Measurements from ENCODE around the gene PANX2.

PANX2 gene

DNA sequence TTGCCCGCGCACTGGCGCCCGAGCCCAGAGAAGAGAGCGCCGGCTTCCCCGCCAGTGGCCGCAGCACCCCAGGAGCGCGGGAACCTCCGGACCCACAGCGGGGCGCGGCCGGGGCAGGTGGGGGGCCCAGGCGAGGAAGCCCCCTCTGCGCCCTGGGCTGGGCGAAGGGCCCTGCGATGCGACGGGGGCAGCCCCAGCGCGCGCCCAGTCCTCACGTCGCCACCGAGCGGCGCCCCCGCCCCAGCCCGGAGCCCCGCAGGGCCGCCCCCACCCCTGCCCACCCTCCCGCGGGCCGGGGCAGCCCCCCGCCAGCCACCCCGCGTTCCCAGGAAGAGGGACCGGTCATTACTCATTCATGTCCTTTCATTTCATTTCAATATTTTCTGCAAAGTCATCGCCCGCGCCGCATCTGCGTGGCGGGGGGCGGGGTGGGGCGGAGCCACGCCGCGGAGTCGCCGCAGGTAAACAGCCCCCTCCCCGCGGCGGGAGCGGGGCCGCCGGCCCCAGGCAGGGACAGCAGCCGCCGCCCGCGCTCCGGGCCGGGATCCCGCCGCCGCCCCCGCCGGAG lies 673 bp upstream of the PANX2 start:
- peak; percentile 29 to 47 for DNase-seq (ENCODE audit: low read depth in 2 of 2)

DNA sequence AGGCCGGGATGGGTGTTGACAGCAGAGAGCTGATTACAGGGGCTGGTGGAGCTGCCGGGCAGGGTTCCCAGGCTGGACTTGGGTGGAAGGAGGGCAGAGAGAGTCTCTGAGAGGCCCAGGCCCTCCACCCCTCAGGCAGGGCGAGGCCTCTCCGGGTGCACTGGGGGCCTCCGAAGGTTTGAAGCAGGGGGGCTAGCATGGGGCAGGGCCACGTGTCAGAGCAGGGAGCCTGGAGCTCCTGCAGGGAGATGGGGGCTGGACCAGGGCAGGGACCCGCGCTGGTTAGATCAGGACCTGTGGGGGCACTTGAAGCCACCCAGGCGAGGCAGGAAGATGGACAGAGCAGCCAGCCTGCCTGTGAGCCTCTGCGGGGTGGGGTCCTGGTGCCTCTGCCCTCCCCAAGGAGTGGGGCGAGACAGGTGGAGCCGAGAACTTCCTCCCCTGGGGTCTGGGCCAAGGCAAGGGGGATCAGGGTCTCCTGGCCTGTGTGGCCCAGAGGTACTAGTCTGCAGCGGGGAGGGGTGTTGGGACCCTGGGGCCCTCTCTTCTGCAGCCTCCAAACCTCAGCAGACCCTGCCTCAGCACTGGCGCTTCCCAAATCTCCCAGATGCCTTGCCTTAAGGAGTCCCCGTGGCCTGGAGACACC lies 911 bp downstream of the PANX2 start:
- no peak for DNase-seq (ENCODE audit: low read depth in 2 of 2)

DNA sequence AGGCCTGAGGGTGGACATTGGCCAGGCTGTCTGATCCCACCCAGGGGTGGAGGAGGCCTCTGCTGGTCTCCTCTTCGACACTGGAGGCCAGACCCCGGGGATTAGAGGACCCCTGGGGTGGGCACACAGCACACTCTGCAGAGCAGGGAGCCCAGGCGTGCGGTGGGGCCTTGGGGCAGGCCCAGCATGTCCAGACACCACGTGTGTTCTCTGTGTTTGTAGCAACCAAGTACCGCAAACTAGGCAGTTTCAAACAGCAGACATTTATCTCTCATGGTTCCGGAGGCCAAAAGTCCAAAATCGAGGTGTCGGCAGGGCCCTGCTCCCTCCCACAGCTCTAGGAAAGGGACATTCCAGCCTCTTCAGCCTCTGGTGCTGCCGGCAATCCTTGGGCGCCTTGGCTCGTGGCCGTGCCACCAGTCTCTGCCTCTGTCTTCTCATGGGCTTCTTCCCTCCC lies 1.5 kb downstream of the PANX2 start:
- no peak for DNase-seq (ENCODE audit: low read depth in 2 of 2)

DNA sequence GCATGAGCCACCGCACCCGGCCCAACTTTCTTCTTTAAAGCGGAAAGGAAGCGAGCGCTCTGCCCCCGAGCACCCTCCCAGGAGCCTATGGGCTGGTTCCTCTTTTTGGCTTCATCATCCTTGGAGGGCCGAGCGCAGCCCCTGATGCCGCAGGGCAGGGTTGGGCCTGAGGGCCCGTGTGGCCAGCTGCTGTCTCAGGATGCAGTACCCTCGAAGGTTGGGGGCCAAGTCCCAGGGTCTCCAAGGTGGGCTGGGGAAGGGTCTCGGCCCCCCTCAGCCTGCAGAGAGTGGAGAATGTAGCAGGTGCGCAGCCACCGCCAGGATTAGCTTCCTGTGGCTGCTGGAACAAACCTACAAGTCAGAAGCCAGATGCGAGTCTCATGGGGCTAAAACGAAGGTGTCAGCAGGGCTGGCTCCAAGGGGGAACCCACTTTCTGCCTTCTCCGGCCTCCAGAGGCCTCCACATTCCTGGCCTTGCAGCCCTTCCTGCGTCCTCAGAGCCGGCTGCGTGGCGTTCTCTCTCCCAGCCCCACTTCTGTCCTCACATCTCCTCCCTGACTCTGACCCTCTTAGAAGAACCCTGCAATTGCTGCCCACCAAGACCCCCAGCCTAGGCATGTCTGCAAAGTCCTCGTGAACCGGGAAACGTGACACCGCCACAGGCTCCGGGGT lies 2.9 kb downstream of the PANX2 start:
- no peak for DNase-seq (ENCODE audit: low read depth in 2 of 2)

DNA sequence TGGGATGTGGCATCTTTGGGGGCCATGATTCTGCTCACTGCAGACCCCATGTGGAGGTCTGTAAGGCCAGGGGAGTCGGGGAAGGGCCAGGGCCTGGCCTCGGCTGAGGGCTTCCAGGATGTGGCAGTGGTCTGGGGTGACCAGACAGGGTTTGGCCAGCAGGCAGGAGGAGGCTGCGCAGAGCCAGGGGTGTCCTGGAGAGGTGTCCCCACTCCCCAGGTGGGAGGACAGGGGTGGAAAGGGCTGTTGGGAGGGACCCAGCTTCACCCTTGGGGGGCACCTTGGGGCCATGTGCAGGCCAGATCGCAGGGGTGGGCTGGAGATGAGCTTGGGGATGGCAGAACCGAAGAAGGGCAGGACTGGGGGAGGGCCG lies 3.4 kb downstream of the PANX2 start:
- DNase-seq (ENCODE audit: low read depth in 2 of 2), result no peak

DNA sequence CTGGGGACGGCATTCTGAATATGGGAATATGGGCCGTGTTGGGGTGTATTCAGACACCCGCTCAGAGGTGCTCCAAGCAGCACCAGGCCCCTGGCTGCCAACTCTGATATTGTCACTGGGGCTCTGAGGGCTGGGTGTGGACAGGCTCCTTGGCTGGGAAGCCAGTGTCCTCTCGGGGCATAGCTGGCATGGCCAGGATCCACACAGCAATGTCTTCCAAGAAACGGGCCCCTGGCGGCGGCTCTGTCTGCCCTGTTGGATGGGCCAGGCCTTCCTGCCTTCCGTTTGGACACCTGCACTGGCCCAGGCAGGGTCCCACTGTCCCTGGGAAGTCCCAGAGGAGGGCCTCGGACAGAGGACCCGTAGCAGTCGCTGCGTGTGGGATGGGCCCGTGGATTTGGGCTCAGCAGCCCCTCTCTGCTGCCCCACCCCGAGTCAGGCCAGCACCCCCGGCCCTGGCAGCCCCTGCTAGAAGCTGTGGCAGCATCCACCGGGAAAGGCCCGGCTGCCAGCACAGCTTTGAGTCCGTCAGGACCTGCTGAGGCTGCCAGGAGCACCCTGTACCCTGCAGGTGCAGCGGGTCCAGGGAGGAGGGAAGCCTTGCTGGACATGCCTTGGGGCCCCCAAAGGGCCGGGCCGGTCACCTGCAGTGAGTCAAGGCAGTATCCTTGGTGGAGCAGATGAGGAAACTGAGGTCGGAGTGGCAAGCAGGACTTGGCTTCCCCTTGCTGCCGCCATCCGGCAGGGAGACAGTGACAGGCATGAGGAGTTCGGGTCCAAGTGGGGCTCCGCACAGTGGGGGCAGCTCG lies 4.1 kb downstream of the PANX2 start:
- DNase-seq (ENCODE audit: low read depth in 2 of 2), result no peak

DNA sequence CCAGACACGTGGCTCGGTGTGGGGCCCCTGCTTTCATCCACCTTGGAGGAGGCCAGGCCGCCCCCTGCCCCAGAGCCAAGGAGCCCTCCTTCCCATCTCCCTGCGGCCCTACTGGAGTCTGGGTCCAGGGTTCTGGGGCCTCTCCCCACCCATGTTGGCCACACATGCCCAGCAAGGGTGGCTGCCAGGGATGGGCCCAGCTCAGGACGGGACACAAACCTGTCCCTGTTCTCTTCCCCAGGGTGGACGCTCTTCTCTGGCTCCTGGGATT lies 4.6 kb downstream of the PANX2 start:
- no peak for DNase-seq (ENCODE audit: low read depth in 2 of 2)

DNA sequence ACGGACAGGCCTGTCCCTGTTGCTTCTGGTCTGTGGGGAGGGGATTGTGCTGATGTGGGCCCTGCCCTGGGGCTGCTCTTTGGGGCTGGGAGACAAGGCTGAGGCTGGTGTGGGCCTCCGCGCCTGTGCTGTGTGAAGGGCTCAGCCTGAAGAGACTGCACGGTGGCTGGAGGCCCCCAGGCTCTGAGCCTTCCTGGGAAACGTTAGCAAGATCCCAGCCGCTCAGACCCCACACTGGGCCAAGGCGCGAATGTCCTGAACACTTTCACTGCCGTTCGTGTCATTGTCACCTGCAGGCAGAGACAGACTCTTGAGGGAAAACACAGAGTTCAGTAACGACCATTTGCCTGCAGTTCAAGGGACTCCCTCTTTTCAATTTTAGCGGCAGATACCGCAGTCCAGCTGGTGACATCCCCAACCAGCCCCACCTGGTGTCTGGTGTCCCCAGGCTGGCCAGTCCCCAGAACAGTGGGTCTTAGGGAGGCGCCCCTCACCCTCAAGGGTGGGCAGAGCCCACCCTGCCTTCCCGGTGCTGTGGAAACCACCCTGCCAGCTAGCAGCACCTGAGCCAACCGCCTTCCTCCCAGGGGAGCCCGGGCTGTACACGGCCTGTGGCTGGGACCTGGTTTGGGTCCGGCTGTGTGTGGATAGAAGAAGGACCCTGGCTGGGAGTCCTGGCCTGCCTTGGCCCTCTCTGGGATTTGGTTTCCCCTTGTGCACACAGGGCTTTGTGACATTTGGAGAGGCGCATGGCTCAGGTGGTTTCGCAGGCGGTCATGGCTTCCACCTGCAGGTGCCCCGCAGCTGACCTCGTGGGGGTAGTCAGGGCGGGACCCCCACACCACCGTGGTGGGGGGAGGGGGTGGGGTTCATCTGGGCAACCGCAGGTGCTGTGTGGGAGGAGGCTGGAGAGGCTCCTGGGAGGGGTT lies 5.7 kb downstream of the PANX2 start:
- no peak for DNase-seq (ENCODE audit: low read depth in 2 of 2)

DNA sequence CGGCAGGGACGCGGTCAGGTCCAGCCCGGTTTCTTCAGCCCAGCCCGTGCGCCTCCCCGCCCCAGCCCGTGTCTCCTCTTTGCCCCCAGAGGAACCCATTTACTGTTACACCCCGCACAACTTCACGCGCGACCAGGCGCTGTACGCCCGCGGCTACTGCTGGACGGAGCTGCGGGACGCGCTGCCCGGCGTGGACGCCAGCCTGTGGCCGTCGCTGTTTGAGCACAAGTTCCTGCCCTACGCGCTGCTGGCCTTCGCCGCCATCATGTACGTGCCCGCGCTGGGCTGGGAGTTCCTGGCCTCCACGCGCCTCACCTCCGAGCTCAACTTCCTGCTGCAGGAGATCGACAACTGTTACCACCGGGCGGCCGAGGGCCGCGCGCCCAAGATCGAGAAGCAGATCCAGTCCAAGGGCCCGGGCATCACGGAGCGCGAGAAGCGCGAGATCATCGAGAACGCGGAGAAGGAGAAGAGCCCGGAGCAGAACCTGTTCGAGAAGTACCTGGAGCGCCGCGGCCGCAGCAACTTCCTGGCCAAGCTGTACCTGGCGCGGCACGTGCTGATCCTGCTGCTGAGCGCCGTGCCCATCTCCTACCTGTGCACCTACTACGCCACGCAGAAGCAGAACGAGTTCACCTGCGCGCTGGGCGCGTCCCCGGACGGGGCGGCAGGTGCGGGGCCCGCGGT lies 6.5 kb downstream of the PANX2 start:
- no peak for DNase-seq (ENCODE audit: low read depth in 2 of 2)

DNA sequence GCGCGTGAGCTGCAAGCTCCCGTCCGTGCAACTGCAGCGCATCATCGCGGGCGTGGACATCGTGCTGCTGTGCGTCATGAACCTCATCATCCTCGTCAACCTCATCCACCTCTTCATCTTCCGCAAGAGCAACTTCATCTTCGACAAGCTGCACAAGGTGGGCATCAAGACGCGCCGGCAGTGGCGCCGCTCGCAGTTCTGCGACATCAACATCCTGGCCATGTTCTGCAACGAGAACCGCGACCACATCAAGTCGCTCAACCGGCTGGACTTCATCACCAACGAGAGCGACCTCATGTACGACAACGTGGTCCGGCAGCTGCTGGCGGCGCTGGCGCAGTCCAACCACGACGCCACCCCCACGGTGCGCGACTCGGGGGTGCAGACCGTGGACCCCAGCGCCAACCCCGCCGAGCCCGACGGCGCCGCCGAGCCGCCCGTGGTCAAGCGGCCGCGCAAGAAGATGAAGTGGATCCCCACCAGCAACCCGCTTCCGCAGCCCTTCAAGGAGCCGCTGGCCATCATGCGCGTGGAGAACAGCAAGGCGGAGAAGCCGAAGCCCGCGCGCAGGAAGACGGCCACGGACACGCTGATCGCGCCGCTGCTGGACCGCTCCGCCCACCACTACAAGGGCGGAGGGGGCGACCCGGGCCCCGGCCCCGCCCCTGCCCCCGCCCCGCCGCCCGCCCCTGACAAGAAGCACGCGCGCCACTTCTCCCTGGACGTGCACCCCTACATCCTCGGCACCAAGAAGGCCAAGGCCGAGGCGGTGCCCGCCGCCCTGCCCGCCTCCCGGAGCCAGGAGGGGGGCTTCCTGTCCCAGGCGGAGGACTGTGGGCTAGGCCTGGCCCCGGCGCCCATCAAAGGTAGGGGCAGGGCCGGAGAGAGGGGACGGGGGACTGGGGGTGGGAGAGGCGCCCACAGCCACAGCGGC lies 7.3 kb downstream of the PANX2 start:
- DNase-seq (ENCODE audit: low read depth in 2 of 2), result no peak

DNA sequence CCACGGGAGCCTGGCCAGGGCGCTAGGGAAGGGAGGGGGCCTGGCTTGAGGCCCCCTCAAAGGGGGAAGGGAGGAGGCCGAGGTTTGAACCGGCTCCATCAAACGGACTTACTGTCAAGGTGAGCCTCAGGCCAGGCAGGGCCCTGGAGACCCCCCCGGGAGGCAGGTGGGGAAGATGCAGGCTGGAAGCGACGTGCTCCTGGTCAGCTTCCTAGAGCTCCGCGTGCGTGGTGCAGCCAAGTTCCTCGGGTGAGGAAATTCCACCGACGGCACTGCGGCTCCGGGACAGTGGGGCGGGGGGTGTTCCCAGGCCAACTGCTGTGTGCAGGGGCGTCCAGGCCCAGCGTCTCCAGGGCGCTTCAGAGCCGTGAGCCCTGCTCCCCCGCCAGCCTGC lies 7.9 kb downstream of the PANX2 start:
- no peak for DNase-seq (ENCODE audit: low read depth in 2 of 2)

DNA sequence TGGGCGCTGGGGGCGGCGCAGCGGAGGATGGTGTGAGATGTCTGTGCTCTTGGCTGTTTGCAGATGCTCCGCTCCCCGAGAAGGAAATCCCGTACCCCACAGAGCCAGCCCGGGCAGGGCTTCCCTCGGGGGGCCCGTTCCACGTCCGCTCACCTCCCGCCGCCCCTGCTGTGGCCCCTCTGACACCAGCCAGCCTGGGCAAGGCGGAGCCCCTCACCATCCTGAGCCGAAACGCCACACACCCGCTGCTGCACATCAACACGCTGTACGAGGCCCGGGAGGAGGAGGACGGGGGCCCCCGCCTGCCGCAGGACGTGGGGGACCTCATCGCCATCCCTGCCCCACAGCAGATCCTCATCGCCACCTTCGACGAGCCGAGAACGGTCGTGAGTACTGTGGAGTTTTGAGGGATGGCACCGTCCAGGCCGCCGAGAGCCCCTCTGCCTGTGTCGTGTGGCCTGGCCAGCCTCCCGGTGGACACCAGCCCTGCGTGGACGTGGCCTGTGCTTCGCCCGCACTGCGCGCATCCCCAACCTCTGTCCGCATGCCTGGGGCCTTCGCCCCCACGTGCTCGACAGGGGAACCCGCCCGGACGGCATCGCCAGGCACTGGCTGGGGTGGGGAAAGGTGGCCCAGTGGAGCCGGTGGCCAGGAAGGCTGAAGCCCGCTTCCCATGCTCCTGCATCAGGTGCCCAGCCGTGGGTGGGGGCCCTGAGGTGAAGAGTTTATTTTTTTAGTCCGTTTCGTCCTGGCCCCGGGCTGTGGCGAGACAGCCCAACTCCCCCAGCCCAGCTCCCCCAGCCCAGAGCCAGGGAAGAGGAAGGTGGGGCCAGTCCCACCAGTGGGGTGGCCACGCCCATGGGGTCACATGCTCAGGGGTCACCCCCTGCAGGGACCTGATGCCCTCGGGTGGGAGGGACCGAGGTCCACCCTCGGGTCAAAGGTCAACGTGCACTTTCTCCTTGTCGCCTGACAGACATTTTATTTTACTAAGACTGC lies 8.6 kb downstream of the PANX2 start:
- DNase-seq (ENCODE audit: low read depth in 2 of 2), result no peak

DNA sequence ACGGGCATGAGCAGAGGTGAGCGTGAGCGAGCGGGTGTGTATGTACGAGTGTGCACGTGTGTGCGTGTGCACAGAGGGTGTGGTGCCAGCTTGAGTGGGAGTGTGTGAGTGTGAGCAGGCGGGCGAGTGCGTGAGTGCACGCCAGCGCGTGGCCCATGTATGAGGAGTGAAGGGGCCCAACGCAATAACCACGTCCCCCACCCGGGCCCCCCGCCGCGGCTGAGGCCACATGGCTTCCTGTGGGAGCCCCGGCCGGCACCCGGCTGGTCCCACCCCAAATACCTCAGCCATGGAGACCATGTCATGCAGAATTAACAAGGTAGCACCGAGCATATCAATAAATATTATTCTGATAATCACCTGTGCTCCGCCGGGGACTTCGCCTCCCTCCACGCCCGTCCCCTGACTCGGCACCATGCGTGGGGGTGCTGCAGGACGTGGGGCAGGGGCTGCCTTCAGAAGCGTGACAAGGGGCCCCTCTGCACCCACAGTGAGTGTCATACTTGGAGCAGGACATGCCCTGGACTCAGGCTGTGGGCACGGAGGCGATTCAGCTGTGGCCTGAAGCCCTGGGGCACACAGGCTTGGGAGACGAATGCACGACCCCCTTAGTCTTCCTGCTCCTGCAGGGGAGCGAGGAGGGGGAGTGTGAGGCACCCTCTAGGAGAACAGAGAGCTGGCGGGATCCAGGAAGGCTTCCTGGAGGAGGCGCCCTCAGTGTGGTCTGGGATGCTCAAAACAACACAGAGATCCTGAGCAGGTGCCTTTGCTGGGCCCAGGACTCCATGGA lies 9.6 kb downstream of the PANX2 start:
- DNase-seq (ENCODE audit: low read depth in 2 of 2), result no peak

DNA sequence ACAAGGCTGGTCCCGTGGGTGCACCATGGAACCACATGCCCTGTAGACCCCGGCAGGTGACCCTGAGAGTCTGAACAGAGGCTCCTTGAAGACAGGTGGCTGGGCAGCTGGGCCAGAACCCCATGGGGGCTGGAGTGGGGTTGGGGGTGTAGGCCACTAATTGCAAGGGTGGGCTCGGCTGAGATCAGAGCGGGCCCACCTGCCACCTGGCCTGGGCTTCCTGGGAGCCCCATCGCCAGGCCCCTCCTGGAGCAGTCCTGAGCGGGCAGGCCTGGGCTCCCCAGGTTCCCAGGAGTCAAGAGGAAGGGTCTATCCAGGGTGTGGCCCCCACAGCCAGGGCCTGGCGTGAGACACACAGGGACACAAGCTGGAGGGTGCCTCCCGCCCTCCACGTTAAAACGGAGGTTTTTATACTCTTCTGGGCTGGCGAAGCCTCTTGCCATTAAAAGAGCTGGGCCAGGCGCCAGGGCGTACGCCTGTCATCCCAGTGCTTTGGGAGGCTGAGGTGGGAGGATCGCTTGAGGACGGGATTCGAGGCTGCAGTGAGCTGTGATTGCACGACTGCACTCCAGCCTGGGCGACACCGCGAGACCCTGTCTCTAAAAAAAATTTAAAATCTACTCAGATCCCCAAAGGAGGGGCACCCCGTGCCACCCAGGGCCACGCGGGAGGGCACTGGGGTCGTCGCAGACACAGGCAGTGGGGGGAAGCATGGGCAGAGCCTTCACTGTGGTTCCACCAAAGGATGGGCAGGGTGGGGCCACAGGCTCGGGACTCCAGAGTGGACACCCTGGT lies 10.4 kb downstream of the PANX2 start:
- no peak for DNase-seq (ENCODE audit: low read depth in 2 of 2)

DNA sequence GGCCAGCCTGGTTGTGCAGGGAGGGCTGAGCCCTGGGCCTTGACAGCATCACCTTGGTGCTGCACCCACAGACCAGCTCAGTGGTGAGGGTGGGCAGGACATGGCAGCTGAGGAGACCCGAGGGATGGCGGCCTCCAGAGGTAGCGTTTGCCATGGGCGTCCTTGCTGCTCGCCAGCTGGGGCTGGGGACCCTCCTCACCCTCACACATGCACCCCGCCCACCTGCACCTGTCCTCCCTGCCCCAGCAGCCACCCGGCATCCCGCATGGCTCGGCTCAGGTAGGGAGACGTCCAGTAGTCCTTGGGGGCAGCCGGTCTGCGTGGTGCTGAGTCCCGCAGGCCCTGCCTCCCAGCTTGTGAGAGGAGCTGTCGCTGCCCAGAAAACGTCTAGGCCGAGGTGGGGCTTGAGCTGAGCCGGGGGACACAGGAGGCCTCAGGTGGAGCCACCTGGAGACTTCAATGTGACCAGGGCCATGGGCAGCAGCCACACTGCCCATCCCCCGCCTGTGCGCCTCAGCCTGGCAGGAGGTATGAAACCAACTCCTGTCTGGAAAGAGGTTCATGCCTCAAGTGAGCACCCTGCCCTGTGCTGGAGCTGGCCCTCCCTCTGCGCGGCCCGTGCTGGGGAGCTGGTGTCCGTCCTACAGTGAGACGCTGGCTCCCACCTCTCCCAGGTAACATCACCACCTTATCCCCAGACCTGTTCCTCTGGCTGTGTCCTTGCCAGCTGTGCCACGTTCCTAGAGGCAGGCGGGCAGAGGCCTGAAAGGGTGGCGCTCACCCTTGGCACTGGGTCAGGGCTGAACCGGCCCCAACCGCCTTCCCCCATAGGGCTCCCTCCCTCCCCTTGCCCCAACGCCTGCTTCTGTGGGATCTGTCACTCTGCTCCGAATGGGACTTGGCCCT lies 11.9 kb downstream of the PANX2 start:
- no peak for DNase-seq (ENCODE audit: low read depth in 2 of 2)

Data from stimulated activated CD4-positive, alpha-beta T cell treated with anti-CD3 and anti-CD28 coated beads, Interleukin-12 subunit alpha, Interleukin-12 subunit beta, amount 100 ng/mL, for 24 hours (primary cell).